H1 (cell line): ENCODE data around the gene HEPHL1. TPM values are rescaled to one million over a fixed set of nuclear protein-coding genes. Genes with fewer than 3 reads are reported as not detected.

Experiments
- CTCF ChIA-PET: fragments of 300-600 bp; sonication (Branson Sonifier 250); formaldehyde crosslinking; loops from one replicate; lab custom pipeline; 2021; ENCODE audit not compliant: partially characterized antibody; lab: Charles Lee
- POLR2A ChIA-PET: fragments of 300-600 bp; sonication (Branson Sonifier 250); formaldehyde crosslinking; loops from one replicate; lab custom pipeline; 2021; ENCODE audit warnings: inconsistent platforms; ENCODE audit not compliant: partially characterized antibody; lab: Charles Lee
- DNase-seq, 2 experiments: peaks; one replicate each; pipeline versions ENCODE4 v3.0.0 to v3.0.0-alpha.2; 2010 to 2022; ENCODE audit warnings: low spot score in 2 of 2, low read depth in 1 of 2, mixed read lengths in 1 of 2
- FAIRE-seq: peaks from 2 replicates; lab custom pipeline; 2011; peaks lifted over from hg19 to GRCh38; lab: Jason Lieb, UNC
- H2AFZ ChIP-seq: 2 replicates; pipeline ENCODE4 v1.8.1; 2012; ENCODE audit warnings: low read length, inconsistent platforms
- H2AK5ac ChIP-seq: 2 replicates; pipeline ENCODE4 v1.6.1; 2013; ENCODE audit warnings: low read depth, low read length
- H2BK120ac ChIP-seq: replicated peaks from 2 replicates; pipeline ENCODE3; 2013; ENCODE audit warnings: low read depth, low read length, inconsistent platforms
- H2BK12ac ChIP-seq: 2 replicates; pipeline ENCODE4 v1.6.1; 2013; ENCODE audit warnings: low read depth, low read length
- H2BK15ac ChIP-seq: 2 replicates; pipeline ENCODE4 v1.6.1; 2013; ENCODE audit warnings: low read length
- H2BK20ac ChIP-seq: 2 replicates; pipeline ENCODE4 v1.6.1; 2013; ENCODE audit warnings: low read length
- H2BK5ac ChIP-seq: 2 replicates; pipeline ENCODE4 v1.6.1; 2013; ENCODE audit warnings: low read depth, low read length
- H3K14ac ChIP-seq: 2 replicates; pipeline ENCODE4 v1.6.1; 2013; ENCODE audit warnings: inconsistent platforms; ENCODE audit not compliant: insufficient read length
- H3K18ac ChIP-seq: 2 replicates; pipeline ENCODE4 v1.6.1; 2013; ENCODE audit warnings: low read length; ENCODE audit errors: extremely low read depth
- H3K23ac ChIP-seq: 2 replicates; pipeline ENCODE4 v1.6.1; 2013; ENCODE audit warnings: inconsistent platforms; ENCODE audit not compliant: insufficient read length
- H3K23me2 ChIP-seq: 2 replicates; pipeline ENCODE4 v1.6.1; 2013; ENCODE audit warnings: low read depth, low read length
- H3K27ac ChIP-seq: 2 replicates; pipeline ENCODE4 v1.6.1; 2011; ENCODE audit warnings: low read depth, low read length, inconsistent platforms
- H3K27me3 ChIP-seq, 4 experiments: replicated peaks in 1 of 4; 1 replicate in 1 of 4; 2 replicates in 3 of 4; pipeline versions ENCODE4 v1.6.1 to v1.8.1; 2011 to 2013; ENCODE audit warnings: low read length in 3 of 4, mild to moderate bottlenecking in 3 of 4, inconsistent platforms in 2 of 4, mixed read lengths in 2 of 4, moderate library complexity in 1 of 4; ENCODE audit not compliant: control insufficient read depth in 3 of 4, insufficient read depth in 3 of 4; ENCODE audit errors: extremely low read depth in 1 of 4
- H3K36me3 ChIP-seq, 4 experiments: 2 replicates each; pipeline versions ENCODE4 v1.6.1 to v1.8.1; 2011 to 2013; ENCODE audit warnings: mild to moderate bottlenecking in 4 of 4, low read length in 3 of 4, moderate library complexity in 2 of 4, control low read depth in 1 of 4, inconsistent platforms in 1 of 4; ENCODE audit not compliant: insufficient read depth in 4 of 4, control insufficient read depth in 2 of 4
- H3K4ac ChIP-seq: replicated peaks from 2 replicates; pipeline ENCODE3; 2013; ENCODE audit warnings: low read length, low read depth, mixed read lengths, inconsistent platforms; ENCODE audit not compliant: insufficient read length
- H3K4me1 ChIP-seq, 4 experiments: replicated peaks in 1 of 4; 1 replicate in 1 of 4; 2 replicates in 3 of 4; pipeline versions ENCODE4 v1.6.1 to v1.8.1; 2011 to 2013; ENCODE audit warnings: low read length in 3 of 4, inconsistent platforms in 2 of 4, mixed read lengths in 1 of 4; ENCODE audit not compliant: insufficient read depth in 4 of 4, control insufficient read depth in 3 of 4
- H3K4me2 ChIP-seq, 2 experiments: 2 replicates each; pipeline versions ENCODE4 v1.6.1 to v1.8.1; 2011 to 2013; ENCODE audit warnings: low read depth in 2 of 2, low read length in 2 of 2, control low read depth in 1 of 2, inconsistent platforms in 1 of 2, mild to moderate bottlenecking in 1 of 2; ENCODE audit not compliant: insufficient read depth in 1 of 2
- H3K4me3 ChIP-seq, 4 experiments: fragments of 200-600, 300-600 bp in 1 of 4; sonication (generic), shearing (Covaris generic), sonication (Bioruptor Twin) in 1 of 4; 2 replicates each; pipeline versions ENCODE4 v1.5.1 to v1.8.1; 2011 to 2016; ENCODE audit warnings: low read length in 4 of 4, low read depth in 3 of 4, control low read depth in 2 of 4, inconsistent platforms in 2 of 4, mild to moderate bottlenecking in 2 of 4, mixed read lengths in 1 of 4, moderate library complexity in 1 of 4; ENCODE audit not compliant: insufficient read depth in 2 of 4; ENCODE audit errors: extremely low read depth in 1 of 4
- H3K56ac ChIP-seq: replicated peaks from 2 replicates; pipeline ENCODE3; 2013; ENCODE audit warnings: low read depth, mild to moderate bottlenecking, mixed read lengths, low read length, inconsistent platforms; ENCODE audit not compliant: insufficient read length
- H3K79me1 ChIP-seq: 2 replicates; pipeline ENCODE4 v1.6.1; 2013; ENCODE audit warnings: low read depth, low read length, control low read depth
- H3K79me2 ChIP-seq, 2 experiments: 2 replicates each; pipeline versions ENCODE4 v1.6.1 to v1.8.1; 2012 to 2013; ENCODE audit warnings: low read length in 2 of 2, mild to moderate bottlenecking in 2 of 2, inconsistent platforms in 1 of 2; ENCODE audit not compliant: insufficient read depth in 2 of 2, control insufficient read depth in 1 of 2
- H3K9ac ChIP-seq, 4 experiments: replicated peaks in 1 of 4; 1 replicate in 1 of 4; 2 replicates in 3 of 4; pipeline versions ENCODE4 v1.6.1 to v1.8.1; 2011 to 2013; ENCODE audit warnings: low read depth in 3 of 4, low read length in 3 of 4, control low read depth in 2 of 4, mild to moderate bottlenecking in 2 of 4, moderate library complexity in 2 of 4, inconsistent platforms in 1 of 4; ENCODE audit errors: extremely low read depth in 1 of 4
- H3K9me3 ChIP-seq, 2 experiments: 2 replicates each; pipeline versions ENCODE4 v1.6.1 to v1.8.1; 2012 to 2013; ENCODE audit warnings: mild to moderate bottlenecking in 2 of 2, moderate library complexity in 2 of 2, control low read depth in 1 of 2, inconsistent platforms in 1 of 2, low read depth in 1 of 2, low read length in 1 of 2, mixed read lengths in 1 of 2; ENCODE audit not compliant: insufficient read depth in 2 of 2
- H4K20me1 ChIP-seq, 2 experiments: replicated peaks in 1 of 2; 2 replicates each; pipeline versions ENCODE3 to v1.8.1; 2011 to 2013; ENCODE audit warnings: inconsistent platforms in 2 of 2, low read length in 2 of 2, mild to moderate bottlenecking in 1 of 2; ENCODE audit not compliant: insufficient read depth in 2 of 2, control insufficient read depth in 1 of 2
- H4K5ac ChIP-seq: 2 replicates; pipeline ENCODE4 v1.6.1; 2013; ENCODE audit warnings: low read length, low read depth, mixed read lengths, inconsistent platforms; ENCODE audit not compliant: insufficient read length
- H4K8ac ChIP-seq: 2 replicates; pipeline ENCODE4 v1.8.0; 2013; ENCODE audit warnings: mild to moderate bottlenecking, moderate library complexity, low read length, inconsistent platforms; ENCODE audit not compliant: insufficient read depth; ENCODE audit errors: extremely low read depth
- H4K91ac ChIP-seq: replicated peaks from 2 replicates; pipeline ENCODE3; 2013; ENCODE audit warnings: low read length, mixed read lengths, inconsistent platforms; ENCODE audit not compliant: insufficient read length
- BACH1 ChIP-seq: IDR thresholded peaks from 2 replicates; pipeline ENCODE4 v1.6.1; 2012; ENCODE audit warnings: low read length, improper control_type of control experiment
- BRCA1 ChIP-seq: IDR thresholded peaks from 2 replicates; pipeline ENCODE4 v1.6.1; 2012; ENCODE audit warnings: low read depth, low read length, improper control_type of control experiment
- CBX8 ChIP-seq: fragments of 300-800, 300-1000 bp; sonication (generic); IDR thresholded peaks from 2 replicates; pipeline ENCODE4 v1.7.1; 2016; ENCODE audit warnings: low read depth, low read length, borderline replicate concordance
- CHD1 ChIP-seq: IDR thresholded peaks from 2 replicates; pipeline ENCODE4 v1.6.1; 2012; ENCODE audit warnings: low read depth, low read length, improper control_type of control experiment
- CTBP2 ChIP-seq: IDR thresholded peaks from 2 replicates; pipeline ENCODE4 v1.7.0; 2011; ENCODE audit warnings: borderline replicate concordance, mild to moderate bottlenecking, moderate library complexity, mixed read lengths, low read length; ENCODE audit not compliant: insufficient read depth, insufficient read length
- JUN ChIP-seq: IDR thresholded peaks from 2 replicates; pipeline ENCODE4 v1.6.1; 2011; ENCODE audit warnings: low read depth, mild to moderate bottlenecking, improper control_type of control experiment, low read length
- SP2 ChIP-seq: IDR thresholded peaks from 2 replicates; pipeline ENCODE4 v1.6.1; 2012; ENCODE audit warnings: mild to moderate bottlenecking, low read length, inconsistent platforms
- polyA plus RNA-seq, 7 experiments: library from polyadenylated mRNA; depleted of rRNA in 3 of 7; stranded (reverse) in 5 of 7; unstranded in 2 of 7; fragments of >200 nt in 5 of 7; fragments of 200-250 nt in 2 of 7; gene quantifications; 1 replicate in 5 of 7; 2 replicates in 1 of 7; 4 replicates in 1 of 7; pipeline versions ENCODE4 v1.2.1 to v1.2.3, GENCODE V29; 2011 to 2013; ENCODE audit warnings: missing spikeins in 2 of 7, mixed read lengths in 2 of 7
- total RNA-seq: library from RNA; stranded (reverse); fragmentation: NEBNext Ultra II Directional; extraction: Animal tissue kit (Norgen Biotek cat#: 25700); gene quantifications from 2 replicates; pipeline ENCODE4 v1.2.1, GENCODE V29; 2021

The HEPHL1 gene
- total and polyA plus RNA-seq, 2 of the 8 experiments (the other 6 are each of a cell fraction or from before 2014, with no cell fraction given) = 0.09 to 0.11 TPM

DNA sequence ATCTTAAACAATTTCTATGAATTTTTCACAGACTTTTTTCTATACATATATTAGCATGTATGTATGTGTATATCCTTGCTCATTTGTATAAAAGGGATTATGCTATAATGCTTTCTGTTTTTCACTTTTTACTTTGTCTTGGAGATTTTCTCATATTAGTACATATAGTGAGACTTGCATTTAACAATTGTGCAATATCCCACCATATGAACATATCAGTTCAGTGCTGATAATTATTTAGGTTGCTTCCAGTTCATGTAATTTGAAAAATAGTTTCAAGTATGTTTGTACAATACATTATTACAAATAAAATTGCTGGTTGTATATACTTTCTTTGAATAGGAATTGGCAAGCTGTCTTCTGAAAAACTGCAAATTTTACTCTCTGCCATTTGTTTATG lies 37.9 kb downstream of the HEPHL1 start:
- no peak overlapping the region for H4K91ac ChIP-seq
- H3K4me1 ChIP-seq = no peaks in the 10 kb centered on the region
- ChIA-PET POLR2A (no interaction called here), CTCF (no interaction called here)
- H2BK120ac ChIP-seq = no peak overlapping the region
- TF ChIP-seq SP2 (no peak), BACH1 (no peak), JUN (no peak), CBX8 (no peak), BRCA1 (no peak), CTBP2 (no peak), CHD1 (no peak)
- H3K27me3 ChIP-seq = no peaks in the 10 kb centered on the region
- H2BK20ac ChIP-seq = no peak overlapping the region
- H4K20me1 ChIP-seq = no peaks in the 10 kb centered on the region
- no peaks in the 10 kb centered on the region for H3K9me3 ChIP-seq
- H3K27ac ChIP-seq = no peak overlapping the region
- no peak overlapping the region for H3K23ac ChIP-seq
- no peak overlapping the region for H4K8ac ChIP-seq
- H3K4ac ChIP-seq = no peak overlapping the region
- H3K36me3 ChIP-seq = no peaks in the 10 kb centered on the region
- H2BK15ac ChIP-seq = no peak overlapping the region
- H3K14ac ChIP-seq = no peak overlapping the region
- H3K4me3 ChIP-seq = no peak overlapping the region
- H3K79me1 ChIP-seq = no peaks in the 10 kb centered on the region
- no peak for DNase-seq
- H3K56ac ChIP-seq = no peak overlapping the region
- no peak overlapping the region for H3K18ac ChIP-seq
- no peak overlapping the region for H2AFZ ChIP-seq
- H2AK5ac ChIP-seq = no peak overlapping the region
- H3K79me2 ChIP-seq = no peaks in the 10 kb centered on the region
- FAIRE-seq = no peak
- no peak overlapping the region for H4K5ac ChIP-seq
- H3K9ac ChIP-seq = no peak overlapping the region
- H2BK12ac ChIP-seq = no peak overlapping the region
- no peak overlapping the region for H2BK5ac ChIP-seq
- H3K23me2 ChIP-seq = no peaks in the 10 kb centered on the region
- no peak overlapping the region for H3K4me2 ChIP-seq
